Activated T-cell treated with anti-CD3 and anti-CD28 coated beads, Interleukin-2, amount 50 U/mL, for 1 hour (primary cell): Measurements from ENCODE around the gene KCNIP3.
A peak's percentile ranks its signal among the peaks of the same experiment; 100 is the strongest.
"Not testable (repeated sequence)": the region's sequence is repeated elsewhere in the genome, so short reads cannot be mapped to it uniquely, and the experiment has no call there.

ENCODE experiments used
- DNase-seq: peaks from one replicate; pipeline ENCODE4 v3.0.0-alpha.2; 2020

Gene KCNIP3

GRCh38 chr2:95389245-95390119 is 92.3 kb downstream of the KCNIP3 start:
- DNase-seq = peak; percentile 34

DNA sequence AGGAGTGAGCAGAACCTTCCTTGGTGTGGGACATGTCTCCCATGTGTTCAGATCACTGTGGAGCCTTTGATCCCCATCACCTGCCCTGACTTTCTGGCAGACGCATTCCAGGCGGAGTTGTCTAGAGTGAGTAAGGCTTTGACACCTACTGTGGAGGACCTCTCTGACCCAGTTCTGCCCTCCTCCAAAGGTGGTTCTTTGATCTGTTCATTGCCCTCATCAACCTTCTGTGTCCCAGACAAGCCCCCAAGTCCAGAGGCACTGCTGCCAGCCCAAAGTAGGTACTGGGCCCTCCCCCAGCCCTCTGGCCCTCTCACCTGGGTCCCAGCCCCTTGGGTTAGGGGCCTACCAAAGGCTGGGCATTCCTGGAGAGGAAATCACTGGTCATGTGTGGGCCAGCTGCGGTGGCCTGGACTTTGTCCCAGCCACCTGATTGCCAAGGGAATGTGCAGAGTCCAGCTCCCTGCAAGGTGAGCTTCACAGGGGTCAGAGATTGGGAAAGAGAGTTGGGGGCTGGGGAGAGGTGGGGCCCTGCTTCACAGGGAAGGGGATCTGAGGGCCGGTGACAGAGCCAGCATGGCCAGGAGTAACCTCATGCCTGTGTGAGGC is 93.2 kb downstream of the KCNIP3 start:
- no peak for DNase-seq

- DNase-seq = no peak
These were observed 93.8 kb downstream of the KCNIP3 start for GRCh38 chr2:95390881-95391321.

- no peak for DNase-seq
These were observed 94.6 kb downstream of the KCNIP3 start for GRCh38 chr2:95391641-95392310.

- DNase-seq = no peak
These were observed 95.2 kb downstream of the KCNIP3 start for GRCh38 chr2:95392320-95392719.

GRCh38 chr2:95392730-95393455 is 95.7 kb downstream of the KCNIP3 start:
- no peak for DNase-seq

DNA sequence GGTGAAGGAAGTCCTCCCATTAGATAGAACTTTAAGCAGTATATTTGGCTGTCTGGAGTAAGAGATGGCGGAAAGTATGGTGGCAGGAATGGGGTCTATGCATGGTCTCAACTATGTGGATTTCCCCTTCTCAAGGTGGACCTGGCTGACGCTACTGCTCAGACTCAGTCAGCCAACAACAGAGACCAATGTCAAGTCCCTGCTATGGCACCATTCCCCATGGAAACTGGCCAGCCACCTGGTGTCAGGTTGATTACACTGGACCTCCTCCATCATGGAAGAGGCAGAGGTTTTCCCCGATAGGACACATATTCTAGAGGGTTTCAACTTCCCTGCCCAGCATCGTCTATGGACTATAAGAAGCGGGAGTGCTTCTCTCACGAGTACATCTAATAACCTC is 96.8 kb downstream of the KCNIP3 start:
- no peak for DNase-seq

DNA sequence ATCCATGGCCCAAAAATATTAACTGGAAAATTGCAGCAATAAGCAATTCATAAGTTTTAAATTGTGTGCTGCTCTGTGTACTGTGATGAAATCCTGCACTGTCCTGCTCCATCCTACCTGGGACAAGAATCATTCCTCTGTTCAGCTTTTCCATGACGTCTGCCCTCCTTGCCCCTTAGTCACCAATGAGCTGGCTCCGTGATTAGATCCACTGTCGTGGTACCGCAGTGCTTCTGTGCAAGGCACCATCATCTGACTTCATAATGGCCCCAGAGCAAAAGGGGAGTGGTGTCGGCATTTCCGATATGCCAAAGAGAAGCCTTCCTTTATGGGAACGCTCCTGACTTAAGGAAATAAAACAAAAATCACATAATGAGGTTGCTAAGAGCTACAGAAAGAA is 101.9 kb downstream of the KCNIP3 start:
- no peak for DNase-seq

GRCh38 chr2:95401480-95401879 is 104.3 kb downstream of the KCNIP3 start:
- DNase-seq = no peak

GRCh38 chr2:95402004-95402369 is 104.8 kb downstream of the KCNIP3 start:
- not testable (repeated sequence) for DNase-seq

- peak; percentile 93 for DNase-seq
These were observed 105.4 kb downstream of the KCNIP3 start, which contains the start of gene FAHD2A for GRCh38 chr2:95402370-95403203. FAHD2A (plus strand) TSS chr2:95402708; CDS start chr2:95405559, 2,851 bp downstream.

GRCh38 chr2:95403204-95403721 is 106.1 kb downstream of the KCNIP3 start:
- DNase-seq = peak; percentile 33

DNA sequence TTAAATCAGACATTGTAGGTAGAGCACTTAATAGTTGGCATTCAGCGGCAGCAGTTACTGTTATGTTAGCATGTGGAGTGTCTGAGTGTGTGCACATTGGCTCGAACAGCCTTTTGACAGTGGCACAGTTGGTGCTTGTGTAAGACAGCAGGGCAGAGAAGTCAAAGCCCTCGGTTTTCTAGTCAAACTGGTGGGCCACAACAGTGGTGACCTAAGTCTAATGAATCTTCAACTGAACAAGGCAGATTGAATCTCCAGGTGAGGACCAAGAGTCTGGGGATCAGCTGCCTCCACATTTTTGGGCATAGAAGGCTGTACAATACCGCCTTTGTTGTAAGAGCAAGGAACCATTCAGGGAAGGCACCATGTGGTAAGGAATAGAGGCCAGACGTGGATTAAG is 106.7 kb downstream of the KCNIP3 start:
- not testable (repeated sequence) for DNase-seq

DNA sequence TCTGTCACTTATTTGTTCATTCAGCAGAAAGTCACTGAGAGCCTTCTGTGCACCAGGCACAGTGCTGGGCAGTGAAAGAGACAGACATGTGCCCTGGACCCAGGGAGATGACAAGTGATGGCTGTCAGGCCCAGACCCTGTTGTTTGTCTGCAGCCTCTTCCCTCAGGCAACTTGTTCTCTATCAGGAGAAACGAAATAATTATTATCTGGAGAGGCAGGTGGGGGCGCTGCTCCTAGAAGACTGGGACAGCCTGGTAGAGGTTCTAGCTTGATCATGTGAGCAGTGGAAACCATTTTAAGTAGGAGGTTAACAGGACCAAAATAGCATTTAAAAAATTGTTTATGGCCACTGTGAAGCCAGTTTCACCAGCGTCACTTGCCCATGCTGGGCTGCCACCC is 107.5 kb downstream of the KCNIP3 start:
- DNase-seq = not testable (repeated sequence)

DNA sequence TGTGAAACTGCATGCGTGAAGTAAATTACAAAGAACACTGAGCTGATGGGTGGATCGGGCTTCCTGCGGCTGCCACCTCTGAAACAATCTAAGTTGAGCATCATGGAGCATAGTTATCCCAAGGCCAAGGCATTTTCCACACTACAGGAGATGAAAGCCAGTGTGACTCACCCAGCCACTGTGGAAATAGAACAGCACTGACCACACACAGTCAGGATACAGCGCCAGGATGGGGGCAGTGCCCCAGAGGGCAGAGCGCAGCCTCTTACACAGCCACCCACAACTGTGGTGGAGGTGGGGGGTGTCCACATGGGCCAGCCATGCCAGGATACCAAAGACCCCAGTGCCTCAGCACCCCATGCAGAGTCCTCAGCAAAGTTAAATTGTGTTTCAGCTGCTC is 114.1 kb downstream of the KCNIP3 start:
- not testable (repeated sequence) for DNase-seq

GRCh38 chr2:95414015-95414594 is 117.0 kb downstream of the KCNIP3 start:
- DNase-seq = peak; percentile 63

- not testable (repeated sequence) for DNase-seq
These were observed 118.0 kb downstream of the KCNIP3 start for GRCh38 chr2:95415138-95415537.

GRCh38 chr2:95415561-95415960 is 118.4 kb downstream of the KCNIP3 start:
- not testable (repeated sequence) for DNase-seq

GRCh38 chr2:95427196-95427867 is 130.2 kb downstream of the KCNIP3 start:
- DNase-seq = not testable (repeated sequence)

GRCh38 chr2:95429748-95430467 is 132.8 kb downstream of the KCNIP3 start:
- not testable (repeated sequence) for DNase-seq
